K562 (cell line): Measurements from ENCODE around the gene SMG7. TPM values are rescaled to one million over a fixed set of nuclear protein-coding genes. Genes with fewer than 3 reads are reported as not detected.

Experiments
- ATAC-seq: fragments of 200-7000 bp; cut with Tn5 transposase; 3 replicates; pipeline ENCODE4 v1.9.1; 2020; ENCODE audit warnings: moderate library complexity
- BruUV-seq: library from RNA; stranded (reverse); fragments of 400-500 nt; replicated peaks from 2 replicates; lab custom pipeline; 2021; lab: Mats Ljungman, UMichigan
- CTCF ChIA-PET: fragments of 300-600 bp; formaldehyde crosslinking; extraction: SDS; loops from one replicate; lab custom pipeline; 2021; ENCODE audit warnings: low intra/inter-chr PET ratio; lab: Yijun Ruan, JAX
- POLR2A ChIA-PET: fragments of 300-600, 350-650 bp; sonication (Branson Sonifier 250); formaldehyde crosslinking; extraction: SDS; loops from one replicate; lab custom pipeline; 2021; ENCODE audit warnings: antibody characterized with exemption, inconsistent platforms; lab: Yijun Ruan, JAX
- DNase-seq, 4 experiments: peaks; one replicate each; pipeline versions ENCODE4 v3.0.0 to v3.0.0-alpha.2; 2011 to 2018; ENCODE audit warnings: low spot score in 3 of 4, mixed read lengths in 3 of 4; ENCODE audit errors: extremely low read depth in 1 of 4
- FAIRE-seq: peaks from 2 replicates; lab custom pipeline; 2011; peaks lifted over from hg19 to GRCh38; lab: Jason Lieb, UNC
- H2AFZ ChIP-seq: 2 replicates; pipeline ENCODE4 v1.6.0; 2011; ENCODE audit warnings: low read depth, low read length, control low read depth, inconsistent platforms
- H3K27ac ChIP-seq: fragments of 200-600 bp; 3 replicates; pipeline ENCODE4 v1.8.0; 2011; ENCODE audit warnings: low read depth, mild to moderate bottlenecking, control low read depth, inconsistent platforms, low read length, moderate library complexity, mixed read lengths; ENCODE audit errors: extremely low read depth
- H3K27me3 ChIP-seq, 2 experiments: fragments of 300-600 bp in 1 of 2; 2 replicates in 1 of 2; 3 replicates in 1 of 2; pipeline versions ENCODE4 v1.6.0 to v1.8.0; 2011; ENCODE audit warnings: inconsistent platforms in 2 of 2, low read length in 2 of 2, mild to moderate bottlenecking in 1 of 2, mixed read lengths in 1 of 2, moderate library complexity in 1 of 2; ENCODE audit not compliant: control insufficient read depth in 2 of 2, insufficient read depth in 2 of 2
- H3K36me3 ChIP-seq: fragments of 300-600 bp; 3 replicates; pipeline ENCODE4 v1.8.0; 2011; ENCODE audit warnings: mild to moderate bottlenecking, low read length, inconsistent platforms; ENCODE audit not compliant: control insufficient read depth, insufficient read depth
- H3K4me1 ChIP-seq, 2 experiments: fragments of 200-600 bp in 1 of 2; replicated peaks in 1 of 2; 2 replicates in 1 of 2; 3 replicates in 1 of 2; pipeline versions ENCODE4 v1.5.1 to v1.8.0; 2011; ENCODE audit warnings: inconsistent platforms in 2 of 2, low read length in 2 of 2, mild to moderate bottlenecking in 1 of 2, mixed read lengths in 1 of 2, moderate library complexity in 1 of 2; ENCODE audit not compliant: control insufficient read depth in 2 of 2, insufficient read depth in 2 of 2
- H3K4me2 ChIP-seq: 2 replicates; pipeline ENCODE4 v1.6.1; 2011; ENCODE audit warnings: low read length, control low read depth, inconsistent platforms, mixed read lengths; ENCODE audit not compliant: insufficient read depth
- H3K4me3 ChIP-seq: fragments of 200-600 bp; sonication (generic), shearing (Covaris generic); 2 replicates; pipeline ENCODE4 v1.5.1; 2016; ENCODE audit warnings: control low read depth, inconsistent platforms
- H3K79me2 ChIP-seq: fragments of 200-600 bp; 3 replicates; pipeline ENCODE4 v1.8.0; 2011; ENCODE audit warnings: low read length, inconsistent platforms; ENCODE audit not compliant: control insufficient read depth, insufficient read depth
- H3K9ac ChIP-seq, 2 experiments: 2 replicates each; pipeline versions ENCODE4 v1.6.0 to v1.6.1; 2011; ENCODE audit warnings: low read depth in 2 of 2, low read length in 2 of 2, control low read depth in 1 of 2, inconsistent platforms in 1 of 2, mild to moderate bottlenecking in 1 of 2, mixed read lengths in 1 of 2; ENCODE audit not compliant: insufficient read depth in 1 of 2
- H3K9me1 ChIP-seq: one replicate; pipeline ENCODE4 v1.6.0; 2011; ENCODE audit warnings: inconsistent platforms, mild to moderate bottlenecking, low read length, moderate library complexity; ENCODE audit not compliant: control insufficient read depth, insufficient read depth
- H3K9me3 ChIP-seq: replicated peaks from 2 replicates; pipeline ENCODE4 v1.5.1; 2011; ENCODE audit warnings: low read depth, low read length, inconsistent platforms; ENCODE audit not compliant: control insufficient read depth, insufficient read depth
- H4K20me1 ChIP-seq: replicated peaks from 2 replicates; pipeline ENCODE4 v1.6.1; 2011; ENCODE audit warnings: low read length, inconsistent platforms, mixed read lengths; ENCODE audit not compliant: control insufficient read depth, insufficient read depth
- CAMTA2 ChIP-seq: fragments of 250-450 bp; sonication (Bioruptor Pico); conservative IDR thresholded peaks from 2 replicates; pipeline ENCODE4 v1.5.1; 2022
- CBX8 ChIP-seq: fragments of 200-600 bp; sonication (generic); IDR thresholded peaks from 2 replicates; pipeline ENCODE4 v1.6.1; 2012; ENCODE audit warnings: borderline replicate concordance, mixed run types, low read depth, mild to moderate bottlenecking, moderate library complexity, mixed read lengths, low read length, control low read depth, inconsistent platforms; ENCODE audit not compliant: poor library complexity, severe bottlenecking; ENCODE audit errors: extremely low read depth
- CREB5 ChIP-seq: fragments of 250-450 bp; sonication (Bioruptor Pico); IDR thresholded peaks from 2 replicates; pipeline ENCODE4 v1.5.0; 2020; ENCODE audit warnings: mild to moderate bottlenecking
- HBP1 ChIP-seq: fragments of 450-650 bp; formaldehyde crosslinking; IDR thresholded peaks from 2 replicates; pipeline ENCODE4 v1.4.0; 2022; ENCODE audit warnings: missing genetic modification characterization
- JUND ChIP-seq, 2 experiments: IDR thresholded peaks; 2 replicates in 1 of 2; 3 replicates in 1 of 2; pipeline ENCODE4 v1.6.1; 2011; ENCODE audit warnings: borderline replicate concordance in 2 of 2, low read depth in 2 of 2, low read length in 2 of 2, improper control_type of control experiment in 1 of 2, missing biosample characterization in 1 of 2, missing genetic modification characterization in 1 of 2, missing genetic modification reagents in 1 of 2
- L3MBTL2 ChIP-seq: fragments of 450-650 bp; IDR thresholded peaks from 2 replicates; pipeline ENCODE4 v1.6.1; 2016; ENCODE audit warnings: mild to moderate bottlenecking, moderate library complexity
- MBD2 ChIP-seq: sonication (generic); IDR thresholded peaks from 2 replicates; pipeline ENCODE4 v1.6.1; 2016; ENCODE audit warnings: low read depth, borderline replicate concordance
- MITF ChIP-seq: IDR thresholded peaks from 2 replicates; pipeline ENCODE4 v1.6.1; 2014; ENCODE audit warnings: antibody characterized with exemption
- PML ChIP-seq: IDR thresholded peaks from 2 replicates; pipeline ENCODE4 v1.6.1; 2012; ENCODE audit warnings: low read length, inconsistent platforms
- POLR2AphosphoS2 ChIP-seq: IDR thresholded peaks from 2 replicates; pipeline ENCODE4 v1.6.1; 2012; ENCODE audit warnings: low read length, improper control_type of control experiment
- POLR2H ChIP-seq: IDR thresholded peaks from 2 replicates; pipeline ENCODE4 v1.6.1; 2016; ENCODE audit warnings: missing genetic modification characterization, low read depth, mild to moderate bottlenecking, control low read depth, missing compliant biosample characterization, moderate library complexity
- SRSF3 ChIP-seq: fragments of 200-400 bp; formaldehyde crosslinking; IDR thresholded peaks from 2 replicates; pipeline ENCODE4 v1.6.1; 2016; ENCODE audit warnings: mild to moderate bottlenecking, low read length, moderate library complexity; ENCODE audit not compliant: insufficient read depth
- TAF15 ChIP-seq: fragments of 200-400 bp; formaldehyde crosslinking; IDR thresholded peaks from 2 replicates; pipeline ENCODE4 v1.6.1; 2017; ENCODE audit warnings: mild to moderate bottlenecking, low read depth, low read length, moderate library complexity
- WGBS: fragments of 100-300 bp; shearing (Covaris generic); methylation state at CpG from one replicate; pipeline ENCODE4 v1.1.6; 2016; ENCODE audit warnings: low coverage, mixed read lengths; ENCODE audit not compliant: insufficient coverage; ENCODE audit errors: missing lambda C conversion rate; 5-methylcytosine and 5-hydroxymethylcytosine counted together
- in situ Hi-C: fragments of 300-500 bp; cut with MboI; formaldehyde crosslinking; loops from 4 replicates; pipeline ENCODE4 v1.15.0; 2018; ENCODE audit warnings: inconsistent platforms, mixed read lengths
- intact Hi-C: fragments of 100-400 bp; cut with micrococcal nuclease; formaldehyde crosslinking; loops from 2 replicates; pipeline ENCODE4 v1.14.2; 2022
- polyA plus RNA-seq, 8 experiments: library from polyadenylated mRNA; depleted of rRNA in 4 of 8; stranded (reverse) in 5 of 8; unstranded in 3 of 8; fragments of >200 nt; fragmentation: Nextera tagmentation in 2 of 8; fragmentation: Illumina TruSeq in 1 of 8; extraction: Ambion mirVana in 2 of 8; extraction: Trizol in 1 of 8; gene quantifications; 2 replicates each; pipeline versions ENCODE4 v1.2.1 to v1.2.3, GENCODE V29; 2011 to 2014; ENCODE audit warnings: inconsistent platforms in 1 of 8, missing spikeins in 1 of 8
- total RNA-seq, 7 experiments: library from RNA; depleted of rRNA in 6 of 7; stranded (reverse); fragments of >200 nt in 6 of 7; fragmentation: Illumina TruSeq in 2 of 7; extraction: Trizol in 2 of 7; gene quantifications; 2 replicates each; pipeline versions ENCODE4 v1.2.1 to v1.2.3, GENCODE V29; 2011 to 2021; ENCODE audit warnings: low replicate concordance in 1 of 7

SMG7 gene
- total and polyA plus RNA-seq, 9 of the 15 experiments (the other 6 are each of a cell fraction or from before 2014, with no cell fraction given) = 12.4 to 74.6 (median 29.0) TPM

GRCh38 chr1:183552891-183553290, 80.6 kb downstream of the SMG7 start:
- intact Hi-C loops = no loop called here
- Histone ChIP-seq H3K79me2 (no peaks in the 10 kb centered on the region), H3K9me1 (peaks cover 6% of the 10 kb centered on the region), H3K36me3 (peaks cover 71% of the 10 kb centered on the region), H3K27me3 (no peaks in the 10 kb centered on the region), H3K9me3 (no peaks in the 10 kb centered on the region), H3K27ac (no peak overlapping the region), H3K4me1 (peaks cover 6 to 12% of the 10 kb centered on the region in 2 experiments; a peak in 4 of 5 replicates), H3K9ac (no peak overlapping the region), H3K4me3 (no peak overlapping the region), H4K20me1 (peaks cover 7% of the 10 kb centered on the region; the same call in 1 of the 2 replicates), H2AFZ (no peak overlapping the region), H3K4me2 (no peak overlapping the region)
- in situ Hi-C loops = no loop called here
- WGBS = 96% methylated on average over 5 of the region's 6 CpGs
- ChIA-PET CTCF (no interaction called here), POLR2A (no interaction called here)
- BruUV-seq = no TSS peak
- FAIRE-seq = no peak
- ATAC-seq = no peak
- TF ChIP-seq CREB5 (CRISPR knock-in tag) = no peak
- TF ChIP-seq L3MBTL2 = no peak
- TF ChIP-seq POLR2H (tag) = no peak
- no peak for TF ChIP-seq CAMTA2 (CRISPR knock-in tag)
- no peak for TF ChIP-seq JUND (IDR thresholded peaks at IDR 0.05; ENCODE audit: borderline replicate concordance, low read depth, low read length)
- no peak for TF ChIP-seq JUND (tag; IDR thresholded peaks at IDR 0.05; ENCODE audit: borderline replicate concordance, low read depth, low read length)
- no peak for TF ChIP-seq POLR2AphosphoS2
- TF ChIP-seq HBP1 = no peak
- no peak for TF ChIP-seq SRSF3
- no peak for TF ChIP-seq TAF15
- no peak for TF ChIP-seq CBX8
- TF ChIP-seq MITF = no peak
- no peak for TF ChIP-seq MBD2
- no peak for TF ChIP-seq PML
- no peak for DNase-seq
